Astrocyte of the cerebellum (primary cell): Measurements from ENCODE around the gene TNIP1.

Experiments
- DNase-seq: peaks from one replicate; pipeline ENCODE4 v3.0.0-alpha.2; 2011; ENCODE audit warnings: low read depth
- H3K4me3 ChIP-seq: 2 replicates; pipeline ENCODE4 v1.5.1; 2011; ENCODE audit warnings: mild to moderate bottlenecking, low read depth, low read length, moderate library complexity
- CTCF ChIP-seq: IDR thresholded peaks from 2 replicates; pipeline ENCODE4 v1.5.1; 2012; ENCODE audit warnings: low read length, low read depth, moderate library complexity, mild to moderate bottlenecking; ENCODE audit errors: missing control alignments
- in situ Hi-C: cut with HindIII; loops from 2 replicates; pipeline ENCODE4 v1.10.0; 2017; ENCODE audit warnings: low sequenced_read_pairs

TNIP1 gene

DNA sequence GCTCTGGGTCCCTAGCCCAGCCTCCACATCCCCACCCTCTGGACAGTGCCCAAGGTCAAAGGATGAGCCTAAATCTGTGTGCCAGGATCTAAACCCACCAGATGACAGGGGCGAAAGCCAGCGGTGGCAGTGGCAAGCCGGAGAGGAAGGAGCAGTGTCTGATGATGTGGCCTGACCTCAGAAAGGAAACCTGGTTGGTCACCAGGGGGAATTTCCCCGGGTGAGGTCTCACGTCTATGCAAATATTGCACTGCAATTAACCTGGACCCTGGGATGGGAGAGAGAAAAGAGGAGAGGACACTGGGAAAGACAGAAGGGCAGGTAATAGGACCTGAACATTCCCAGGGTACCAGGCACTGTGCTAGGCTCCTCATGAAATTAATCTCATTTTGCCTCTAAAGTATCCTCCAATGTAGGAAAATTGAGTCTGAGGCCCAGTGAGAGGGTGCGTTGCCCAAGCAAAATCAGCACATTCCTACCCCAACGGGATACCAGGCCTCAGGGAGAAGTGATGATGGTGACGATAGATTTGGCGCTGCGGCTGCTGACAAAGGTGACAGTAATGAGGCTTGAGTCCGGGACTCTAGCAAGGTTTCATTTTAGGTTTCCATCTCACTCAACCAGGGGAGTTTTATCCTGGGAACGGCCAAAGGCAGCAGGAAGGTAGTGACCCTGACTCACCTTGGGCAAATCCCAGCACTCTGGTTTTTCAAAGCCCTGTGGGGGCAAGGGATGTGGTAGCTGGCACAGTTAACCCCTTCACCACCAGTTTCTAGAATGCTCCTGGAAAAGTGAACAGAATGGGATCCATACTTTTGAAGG is 13.4 kb upstream of the TNIP1 start:
- no peak overlapping the region for H3K4me3 ChIP-seq
- no peak for DNase-seq
- in situ Hi-C loops, result loop anchor here (5.0 kb wide), 1 partner anchor 57 kb away; no protein-coding TSS in a partner anchor
- no peak for TF ChIP-seq CTCF

DNA sequence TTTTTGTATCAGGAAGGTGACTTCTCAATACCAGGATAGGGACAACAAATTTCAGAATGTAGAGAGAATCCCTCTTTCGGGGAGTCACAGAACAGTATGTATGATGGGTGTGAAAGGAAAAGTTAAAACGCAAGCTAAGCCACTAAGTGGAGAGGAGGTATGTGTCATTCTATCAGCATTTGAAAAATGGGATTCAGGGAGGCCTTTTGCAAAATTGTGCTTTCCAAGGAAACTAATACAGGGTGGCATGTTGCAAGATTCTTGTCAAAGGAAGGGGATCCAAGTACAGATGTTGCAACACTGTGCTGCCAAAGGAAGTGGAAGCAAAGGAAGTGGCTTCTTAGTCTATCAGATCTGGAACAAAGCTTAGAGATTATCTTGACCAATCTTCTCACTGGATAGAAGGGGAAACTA is 12.6 kb upstream of the TNIP1 start:
- TF ChIP-seq CTCF, result peak; percentile 32
- H3K4me3 ChIP-seq, result no peak overlapping the region

GRCh38 chr5:151092762-151093161 is 11.9 kb upstream of the TNIP1 start:
- no peak overlapping the region for H3K4me3 ChIP-seq
- in situ Hi-C loops, result loop anchor here (5.0 kb wide), 1 partner anchor 55 kb away; no protein-coding TSS in a partner anchor
- DNase-seq, result no peak
- no peak for TF ChIP-seq CTCF

More for the DNA sequence above, 12.6 kb upstream of the TNIP1 start:
- peak; percentile 61 for DNase-seq
- in situ Hi-C loops, result loop anchor here (5.0 kb wide), 1 partner anchor 56 kb away; no protein-coding TSS in a partner anchor

- no peak for TF ChIP-seq CTCF
- DNase-seq, result no peak
- no peak overlapping the region for H3K4me3 ChIP-seq
- in situ Hi-C loops, result loop anchor here (5.0 kb wide), 1 partner anchor 52 kb away; no protein-coding TSS in a partner anchor
These were observed 8.9 kb upstream of the TNIP1 start for GRCh38 chr5:151089726-151090125.

DNA sequence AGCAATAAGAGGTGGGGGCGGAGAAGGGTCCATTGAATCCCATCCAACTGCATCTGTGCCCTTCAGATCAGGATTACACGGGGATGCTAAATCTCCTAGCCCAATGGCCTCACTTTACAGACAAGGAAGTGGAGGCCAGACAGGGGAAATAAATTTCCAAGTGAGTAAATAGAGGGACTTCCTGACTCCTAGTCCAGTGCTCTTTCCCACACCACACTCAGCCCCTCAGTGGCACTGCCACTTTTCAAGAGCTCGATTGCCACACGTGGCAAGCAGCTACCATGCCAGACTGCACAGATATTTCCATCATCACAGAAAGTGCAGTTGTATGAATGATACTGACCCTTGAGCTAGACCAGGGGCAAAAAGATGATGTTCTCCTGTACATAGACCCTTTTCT is 8.2 kb upstream of the TNIP1 start:
- in situ Hi-C loops, result no loop called here
- H3K4me3 ChIP-seq, result no peak overlapping the region
- no peak for DNase-seq
- TF ChIP-seq CTCF, result no peak

- no peak overlapping the region for H3K4me3 ChIP-seq
- no peak for DNase-seq
- in situ Hi-C loops, result no loop called here
- no peak for TF ChIP-seq CTCF
These were observed 6.7 kb upstream of the TNIP1 start for GRCh38 chr5:151087486-151087885.
